Panc1 (cell line): ENCODE measurements around the gene RIPOR2. TPM values are rescaled to one million over a fixed set of nuclear protein-coding genes. Genes with fewer than 3 reads are reported as not detected.

Experiments used
- ATAC-seq: fragments of 200-7000 bp; cut with Tn5 transposase; 2 replicates; pipeline ENCODE4 v1.9.1; 2020; ENCODE audit warnings: mild to moderate bottlenecking, moderate library complexity
- BruUV-seq: library from RNA; stranded (reverse); fragments of 400-500 nt; replicated peaks from 2 replicates; lab custom pipeline; 2021; lab: Mats Ljungman, UMichigan
- CTCF ChIA-PET: fragments of 300-600 bp; sonication (Branson Sonifier 250); formaldehyde crosslinking; loops from one replicate; lab custom pipeline; 2022; ENCODE audit warnings: antibody characterized with exemption; lab: Charles Lee
- POLR2A ChIA-PET: fragments of 300-600 bp; sonication (Branson Sonifier 250); formaldehyde crosslinking; loops from one replicate; lab custom pipeline; 2022; ENCODE audit warnings: antibody characterized with exemption; lab: Charles Lee
- DNase-seq: peaks from one replicate; pipeline ENCODE4 v3.0.0-alpha.2; 2010; ENCODE audit warnings: low read depth, low spot score
- H3K27ac ChIP-seq: 2 replicates; pipeline ENCODE4 v1.5.1; 2011; ENCODE audit warnings: mild to moderate bottlenecking, low read length, inconsistent platforms
- H3K27me3 ChIP-seq: fragments of 200-500 bp; sonication (Bioruptor generic); 2 replicates; pipeline ENCODE4 v1.6.0; 2014; ENCODE audit warnings: low read length, inconsistent platforms; ENCODE audit not compliant: control insufficient read depth, insufficient read depth
- H3K36me3 ChIP-seq: fragments of 200-500 bp; sonication (Bioruptor generic); 2 replicates; pipeline ENCODE4 v1.5.1; 2014; ENCODE audit warnings: inconsistent platforms, mild to moderate bottlenecking, low read length, moderate library complexity; ENCODE audit not compliant: control insufficient read depth, insufficient read depth
- H3K4me1 ChIP-seq: 2 replicates; pipeline ENCODE4 v1.5.1; 2011; ENCODE audit warnings: inconsistent platforms, mild to moderate bottlenecking, low read length, moderate library complexity; ENCODE audit not compliant: control insufficient read depth, insufficient read depth
- H3K4me3 ChIP-seq, 2 experiments: 2 replicates each; pipeline ENCODE4 v1.5.1; 2011 to 2012; ENCODE audit warnings: low read depth in 2 of 2, low read length in 2 of 2, mild to moderate bottlenecking in 2 of 2, inconsistent platforms in 1 of 2, moderate library complexity in 1 of 2
- H3K9me3 ChIP-seq: fragments of 200-500 bp; sonication (Bioruptor generic); 2 replicates; pipeline ENCODE4 v1.5.1; 2014; ENCODE audit warnings: low read depth, mild to moderate bottlenecking, inconsistent platforms, low read length, moderate library complexity; ENCODE audit not compliant: control insufficient read depth, insufficient read depth
- POLR2AphosphoS5 ChIP-seq: IDR thresholded peaks from 2 replicates; pipeline ENCODE4 v1.6.1; 2012; ENCODE audit warnings: mild to moderate bottlenecking, low read depth, low read length, moderate library complexity
- SIN3A ChIP-seq: IDR thresholded peaks from 2 replicates; pipeline ENCODE4 v1.6.1; 2012; ENCODE audit warnings: low read depth, mild to moderate bottlenecking, low read length, moderate library complexity, borderline replicate concordance; ENCODE audit not compliant: insufficient read depth
- TCF7L2 ChIP-seq: IDR thresholded peaks from 2 replicates; pipeline ENCODE4 v1.6.1; 2011; ENCODE audit warnings: mild to moderate bottlenecking, low read depth, low read length, inconsistent platforms
- in situ Hi-C: cut with HindIII; loops from 2 replicates; pipeline ENCODE4 v1.10.0; 2016; ENCODE audit warnings: low sequenced_read_pairs, low pct_unique_long_range_greater_than_20kb
- intact Hi-C: fragments of 100-400 bp; cut with micrococcal nuclease; formaldehyde crosslinking; loops from one replicate; pipeline ENCODE4 v1.10.0; 2022; ENCODE audit not compliant: unreplicated experiment
- total RNA-seq: library from RNA; stranded (reverse); gene quantifications from one replicate; pipeline ENCODE4 v1.2.1, GENCODE V29; 2021; ENCODE audit not compliant: unreplicated experiment
- TF ChIP-seq, protein P1 (sequence below), 2 experiments: IDR thresholded peaks; 2 replicates each; pipeline ENCODE4 v1.6.1; 2011 to 2012; ENCODE audit warnings: low read depth in 2 of 2, control low read depth in 1 of 2, low read length in 1 of 2, mild to moderate bottlenecking in 1 of 2, moderate library complexity in 1 of 2; ENCODE audit not compliant: insufficient read depth in 1 of 2
- TF ChIP-seq, protein P2 (sequence below): fragments of 450-650 bp; IDR thresholded peaks from 2 replicates; pipeline ENCODE4 v1.5.1; 2017; ENCODE audit warnings: mild to moderate bottlenecking

Gene RIPOR2
- total RNA-seq, 1 experiment from 2014 or later = 0.54 TPM

DNA sequence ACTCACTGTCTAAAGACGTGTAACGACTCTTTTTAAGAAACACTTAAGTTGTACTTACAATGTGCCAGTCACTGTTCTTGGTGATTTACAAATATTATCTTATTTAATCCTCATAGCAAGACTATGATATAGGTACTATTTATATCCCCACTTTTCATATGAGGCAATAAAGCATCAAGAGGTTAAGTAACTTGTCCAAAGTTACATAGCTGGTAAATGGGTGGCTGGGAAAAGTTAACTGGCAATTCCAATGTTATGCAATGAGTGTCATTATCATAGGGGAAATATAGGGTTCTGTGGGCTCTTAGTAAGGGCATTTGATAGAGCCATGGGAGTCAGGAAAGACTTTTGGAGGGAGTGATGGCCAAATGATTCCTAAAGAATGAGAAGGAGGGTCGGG lies 21.4 kb upstream of the RIPOR2 start:
- no peak overlapping the region for H3K4me3 ChIP-seq
- DNase-seq (no peak), ATAC-seq (no peak)
- no peaks in the 10 kb centered on the region for H3K9me3 ChIP-seq
- no peaks in the 10 kb centered on the region for H3K27me3 ChIP-seq
- H3K27ac ChIP-seq = no peak overlapping the region
- H3K4me1 ChIP-seq = no peaks in the 10 kb centered on the region
- TF ChIP-seq TCF7L2 (no peak), SIN3A (no peak), POLR2AphosphoS5 (no peak)
- TF ChIP-seq, protein P1, sequence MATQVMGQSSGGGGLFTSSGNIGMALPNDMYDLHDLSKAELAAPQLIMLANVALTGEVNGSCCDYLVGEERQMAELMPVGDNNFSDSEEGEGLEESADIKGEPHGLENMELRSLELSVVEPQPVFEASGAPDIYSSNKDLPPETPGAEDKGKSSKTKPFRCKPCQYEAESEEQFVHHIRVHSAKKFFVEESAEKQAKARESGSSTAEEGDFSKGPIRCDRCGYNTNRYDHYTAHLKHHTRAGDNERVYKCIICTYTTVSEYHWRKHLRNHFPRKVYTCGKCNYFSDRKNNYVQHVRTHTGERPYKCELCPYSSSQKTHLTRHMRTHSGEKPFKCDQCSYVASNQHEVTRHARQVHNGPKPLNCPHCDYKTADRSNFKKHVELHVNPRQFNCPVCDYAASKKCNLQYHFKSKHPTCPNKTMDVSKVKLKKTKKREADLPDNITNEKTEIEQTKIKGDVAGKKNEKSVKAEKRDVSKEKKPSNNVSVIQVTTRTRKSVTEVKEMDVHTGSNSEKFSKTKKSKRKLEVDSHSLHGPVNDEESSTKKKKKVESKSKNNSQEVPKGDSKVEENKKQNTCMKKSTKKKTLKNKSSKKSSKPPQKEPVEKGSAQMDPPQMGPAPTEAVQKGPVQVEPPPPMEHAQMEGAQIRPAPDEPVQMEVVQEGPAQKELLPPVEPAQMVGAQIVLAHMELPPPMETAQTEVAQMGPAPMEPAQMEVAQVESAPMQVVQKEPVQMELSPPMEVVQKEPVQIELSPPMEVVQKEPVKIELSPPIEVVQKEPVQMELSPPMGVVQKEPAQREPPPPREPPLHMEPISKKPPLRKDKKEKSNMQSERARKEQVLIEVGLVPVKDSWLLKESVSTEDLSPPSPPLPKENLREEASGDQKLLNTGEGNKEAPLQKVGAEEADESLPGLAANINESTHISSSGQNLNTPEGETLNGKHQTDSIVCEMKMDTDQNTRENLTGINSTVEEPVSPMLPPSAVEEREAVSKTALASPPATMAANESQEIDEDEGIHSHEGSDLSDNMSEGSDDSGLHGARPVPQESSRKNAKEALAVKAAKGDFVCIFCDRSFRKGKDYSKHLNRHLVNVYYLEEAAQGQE (IDR thresholded peaks at IDR 0.05; ENCODE audit: insufficient read depth in 1 of 2, low read depth in 2 of 2, low read length in 1 of 2) = no peak
- TF ChIP-seq, protein P2, sequence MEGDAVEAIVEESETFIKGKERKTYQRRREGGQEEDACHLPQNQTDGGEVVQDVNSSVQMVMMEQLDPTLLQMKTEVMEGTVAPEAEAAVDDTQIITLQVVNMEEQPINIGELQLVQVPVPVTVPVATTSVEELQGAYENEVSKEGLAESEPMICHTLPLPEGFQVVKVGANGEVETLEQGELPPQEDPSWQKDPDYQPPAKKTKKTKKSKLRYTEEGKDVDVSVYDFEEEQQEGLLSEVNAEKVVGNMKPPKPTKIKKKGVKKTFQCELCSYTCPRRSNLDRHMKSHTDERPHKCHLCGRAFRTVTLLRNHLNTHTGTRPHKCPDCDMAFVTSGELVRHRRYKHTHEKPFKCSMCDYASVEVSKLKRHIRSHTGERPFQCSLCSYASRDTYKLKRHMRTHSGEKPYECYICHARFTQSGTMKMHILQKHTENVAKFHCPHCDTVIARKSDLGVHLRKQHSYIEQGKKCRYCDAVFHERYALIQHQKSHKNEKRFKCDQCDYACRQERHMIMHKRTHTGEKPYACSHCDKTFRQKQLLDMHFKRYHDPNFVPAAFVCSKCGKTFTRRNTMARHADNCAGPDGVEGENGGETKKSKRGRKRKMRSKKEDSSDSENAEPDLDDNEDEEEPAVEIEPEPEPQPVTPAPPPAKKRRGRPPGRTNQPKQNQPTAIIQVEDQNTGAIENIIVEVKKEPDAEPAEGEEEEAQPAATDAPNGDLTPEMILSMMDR = no peak
- ChIA-PET POLR2A (no interaction called here), CTCF (no interaction called here)
- in situ Hi-C loops = no loop called here
- no peaks in the 10 kb centered on the region for H3K36me3 ChIP-seq
- intact Hi-C loops = no loop called here
- BruUV-seq = no TSS peak

DNA sequence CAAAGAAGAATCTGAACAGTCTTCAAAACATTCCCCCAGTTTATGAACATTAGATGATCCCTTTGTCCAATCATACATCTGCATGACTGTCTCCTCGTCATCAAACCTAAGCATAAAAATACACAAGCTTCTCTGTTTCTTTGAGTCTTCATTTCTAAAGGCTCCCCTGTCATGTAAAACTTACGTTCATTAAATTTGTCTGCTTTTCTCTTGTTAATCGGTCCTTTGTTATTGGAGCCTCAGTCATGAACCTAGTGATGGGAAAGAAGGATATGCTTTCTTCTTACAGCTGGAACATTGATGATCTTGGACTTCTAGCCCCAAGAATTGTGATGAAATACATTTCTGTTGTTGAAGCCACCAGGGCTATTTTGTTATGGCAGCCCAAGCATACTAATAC lies 18.0 kb upstream of the RIPOR2 start:
- no peak for ATAC-seq
- intact Hi-C loops = no loop called here

More for the DNA sequence above, 18.0 kb upstream of the RIPOR2 start:
- H3K4me1 ChIP-seq = no peaks in the 10 kb centered on the region
- H3K9me3 ChIP-seq = no peaks in the 10 kb centered on the region
- H3K4me3 ChIP-seq = no peak overlapping the region
- no TSS peak for BruUV-seq
- CTCF ChIA-PET = no interaction called here
- POLR2A ChIA-PET = no interaction called here
- in situ Hi-C loops = no loop called here
- TF ChIP-seq SIN3A (no peak), TCF7L2 (no peak), POLR2AphosphoS5 (no peak)
- TF ChIP-seq, protein P1 (IDR thresholded peaks at IDR 0.05; ENCODE audit: insufficient read depth in 1 of 2, low read depth in 2 of 2, low read length in 1 of 2) = no peak
- TF ChIP-seq, protein P2 = no peak
- no peak overlapping the region for H3K27ac ChIP-seq
- H3K36me3 ChIP-seq = no peaks in the 10 kb centered on the region
- peaks cover 11% of the 10 kb centered on the region for H3K27me3 ChIP-seq
- DNase-seq = no peak
